Caki2 (cell line): ENCODE data around the gene FAM135A. TPM values are rescaled to one million over a fixed set of nuclear protein-coding genes. Genes with fewer than 3 reads are reported as not detected.
"Not testable (repeated sequence)": the region's sequence is repeated elsewhere in the genome, so short reads cannot be mapped to it uniquely, and the experiment has no call there.

Experiments
- DNase-seq: peaks from one replicate; pipeline ENCODE4 v3.0.0-alpha.2; 2015; ENCODE audit warnings: low read depth
- in situ Hi-C: cut with HindIII; loops from 2 replicates; pipeline ENCODE4 v1.10.0; 2016; ENCODE audit warnings: low sequenced_read_pairs, low pct_unique_long_range_greater_than_20kb, mixed read lengths
- total RNA-seq: library from RNA; depleted of rRNA; stranded (reverse); fragments of >200 nt; shearing (Covaris generic); gene quantifications from 2 replicates; pipeline ENCODE4 v1.2.3, GENCODE V29; 2014; ENCODE audit warnings: low replicate concordance

The FAM135A gene
- total RNA-seq, 1 experiment from 2014 or later = 2.5 TPM

DNA sequence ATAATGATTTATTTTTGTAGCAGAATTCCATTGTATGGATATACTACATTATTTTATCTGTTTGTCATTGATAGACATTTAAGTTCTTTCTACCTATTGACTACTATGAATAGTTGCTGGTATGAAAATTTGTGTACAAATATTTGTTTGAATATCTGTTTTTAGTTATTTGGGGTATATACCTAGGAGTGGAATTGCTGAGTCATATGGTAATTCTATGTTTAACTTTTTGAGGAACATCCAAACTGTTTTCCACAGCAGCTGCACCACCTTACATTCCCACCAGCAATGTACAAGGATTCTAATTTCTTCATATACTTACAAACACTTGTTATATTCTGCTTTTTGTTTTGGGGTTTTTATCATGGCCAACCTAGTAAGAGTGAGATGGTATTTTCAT lies 97.3 kb downstream of the FAM135A start:
- no peak for DNase-seq
- in situ Hi-C loops = no loop called here

DNA sequence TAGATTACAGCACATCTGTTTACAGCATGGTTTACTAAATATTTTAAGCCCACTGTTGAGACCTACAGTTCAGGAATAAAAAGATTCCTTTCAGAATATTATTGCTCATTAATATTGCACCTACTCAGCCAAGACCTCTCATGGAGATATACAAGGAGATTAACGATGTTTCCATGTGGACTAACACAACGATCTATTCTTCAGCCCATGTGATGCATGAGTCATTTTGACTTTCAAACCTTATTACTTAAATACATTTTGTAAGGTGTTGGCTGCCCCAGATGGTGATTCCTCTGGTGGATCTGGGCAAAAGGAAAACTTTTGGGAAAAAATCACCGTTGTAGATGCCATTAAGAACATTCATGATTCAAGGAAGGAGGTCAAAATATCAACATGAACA lies 105.4 kb downstream of the FAM135A start:
- in situ Hi-C loops = no loop called here
- DNase-seq = no peak

DNA sequence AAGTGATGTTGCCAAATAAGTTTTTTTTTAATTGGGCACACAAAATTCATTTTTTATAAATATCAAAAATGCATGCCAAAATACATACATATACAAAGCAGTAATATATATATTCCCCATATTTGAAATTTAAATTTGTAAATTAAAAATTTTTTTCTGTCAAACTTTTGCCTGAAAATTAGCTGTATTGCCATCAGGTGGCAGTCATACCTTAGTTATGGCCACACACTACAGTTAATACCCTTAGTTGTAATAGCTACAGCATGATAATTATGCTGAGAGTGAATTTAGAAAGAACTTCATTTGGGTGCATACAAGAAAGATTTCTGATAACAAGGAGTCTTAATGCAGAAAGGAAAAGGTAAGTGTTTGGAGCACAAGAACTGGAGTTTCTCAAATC lies 107.3 kb downstream of the FAM135A start:
- DNase-seq = no peak
- in situ Hi-C loops = no loop called here

DNA sequence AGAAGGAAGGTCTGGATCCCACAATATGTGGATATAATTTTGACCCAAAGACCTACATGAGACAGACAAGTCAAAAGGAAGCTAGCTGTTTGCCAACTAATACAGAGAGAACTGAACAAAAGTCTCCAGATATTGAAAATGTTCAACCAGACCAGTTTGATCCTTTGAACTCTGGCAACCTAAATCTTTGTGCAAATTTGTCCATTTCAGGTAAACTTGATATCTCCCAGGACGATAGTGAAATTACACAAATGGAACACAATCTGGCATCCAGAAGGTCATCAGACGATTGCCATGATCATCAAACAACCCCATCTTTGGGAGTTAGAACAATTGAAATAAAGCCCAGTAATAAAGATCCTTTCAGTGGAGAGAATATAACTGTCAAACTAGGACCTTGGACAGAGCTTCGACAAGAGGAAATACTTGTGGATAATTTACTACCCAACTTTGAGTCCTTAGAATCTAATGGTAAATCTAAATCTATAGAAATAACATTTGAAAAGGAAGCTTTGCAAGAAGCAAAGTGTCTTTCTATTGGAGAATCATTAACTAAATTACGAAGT lies 111.5 kb downstream of the FAM135A start:
- in situ Hi-C loops = no loop called here
- no peak for DNase-seq

DNA sequence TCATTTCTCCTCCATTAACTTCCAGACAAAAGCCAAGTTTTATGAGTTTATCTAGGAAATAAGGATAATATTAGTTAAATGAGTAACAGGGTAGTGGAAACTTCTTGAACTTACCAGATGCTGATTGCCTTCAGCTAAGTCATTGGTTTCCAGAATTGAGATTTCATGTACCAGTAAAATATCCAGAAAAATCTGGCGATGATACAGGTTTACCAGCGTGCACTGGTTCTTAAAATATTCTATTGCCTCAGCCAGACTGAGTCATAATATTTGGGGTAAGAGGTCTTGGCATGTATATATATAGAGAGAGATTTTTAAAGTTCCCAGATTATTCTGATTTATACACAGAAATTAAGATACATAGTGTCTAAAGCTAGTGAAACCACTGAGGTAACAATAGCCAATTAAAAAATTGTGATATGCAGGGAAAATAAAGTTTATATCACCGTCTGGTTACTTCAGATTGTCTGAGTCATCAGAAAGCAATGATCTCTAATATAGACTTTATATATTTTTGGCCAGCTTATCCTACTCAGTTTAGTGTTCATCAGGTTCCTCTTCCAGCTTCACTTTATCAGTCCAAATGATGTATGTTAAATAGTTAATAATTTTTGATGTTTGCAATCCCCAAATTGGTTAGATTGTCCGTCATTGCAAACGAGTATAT lies 113.9 kb downstream of the FAM135A start:
- DNase-seq = no peak

DNA sequence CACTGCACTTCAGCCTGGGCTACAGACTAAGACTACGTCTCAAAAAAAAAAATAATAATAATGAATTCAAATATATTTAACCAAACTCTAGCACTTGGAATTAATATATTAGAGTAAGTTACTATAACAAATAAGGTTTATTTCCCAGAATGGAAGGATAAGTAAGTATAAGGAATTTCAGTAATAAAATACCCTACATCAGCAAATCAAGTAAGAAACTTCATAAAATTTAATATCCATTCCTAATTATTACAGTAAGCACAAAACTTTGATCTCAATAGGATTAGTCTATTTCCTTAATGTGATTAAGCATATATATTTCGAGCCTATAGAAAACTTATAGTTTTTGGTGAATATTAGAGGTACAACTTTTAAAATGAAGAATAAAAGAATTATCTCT lies 116.7 kb downstream of the FAM135A start:
- in situ Hi-C loops = no loop called here
- no peak for DNase-seq

More for the DNA sequence above, 113.9 kb downstream of the FAM135A start:
- in situ Hi-C loops = no loop called here

DNA sequence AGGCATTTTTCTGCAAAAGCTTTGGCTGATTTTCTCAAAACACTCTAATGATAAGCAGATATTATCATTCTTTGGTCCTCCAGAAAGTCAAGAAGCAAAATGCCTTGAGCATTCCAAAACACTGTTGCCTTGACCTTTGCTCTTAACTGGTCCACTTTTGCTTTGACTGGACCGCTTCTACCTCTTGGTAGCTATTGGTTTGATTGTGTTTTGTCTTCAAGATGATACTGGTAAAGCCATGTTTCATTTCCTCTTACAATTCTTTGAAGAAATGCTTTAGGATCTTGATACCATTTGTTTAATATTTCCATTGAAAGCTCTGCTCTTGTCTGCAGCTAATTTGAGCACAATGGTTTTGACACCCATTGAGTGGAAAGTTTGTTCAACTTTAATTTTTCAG lies 117.8 kb downstream of the FAM135A start:
- DNase-seq = no peak

DNA sequence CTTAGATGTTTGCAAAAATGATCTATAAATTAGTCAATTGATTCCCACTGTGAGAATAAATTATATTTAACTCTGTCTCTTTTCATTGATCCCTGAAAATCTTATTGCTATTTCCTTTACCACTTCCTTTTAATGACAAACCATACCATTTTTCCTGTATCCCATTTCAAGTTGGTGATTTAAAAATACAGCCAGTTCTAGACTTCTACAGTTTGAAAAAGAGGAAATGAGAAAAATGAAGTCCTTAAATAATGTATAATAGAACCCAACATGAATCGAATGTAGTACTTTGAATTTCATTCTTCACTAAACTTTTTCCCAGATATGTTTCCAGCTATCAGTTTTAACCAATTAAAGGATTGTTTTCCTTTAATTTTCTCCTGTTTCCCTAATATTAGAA lies 124.0 kb downstream of the FAM135A start:
- in situ Hi-C loops = no loop called here
- no peak for DNase-seq

More for the DNA sequence above, 117.8 kb downstream of the FAM135A start:
- in situ Hi-C loops = no loop called here

DNA sequence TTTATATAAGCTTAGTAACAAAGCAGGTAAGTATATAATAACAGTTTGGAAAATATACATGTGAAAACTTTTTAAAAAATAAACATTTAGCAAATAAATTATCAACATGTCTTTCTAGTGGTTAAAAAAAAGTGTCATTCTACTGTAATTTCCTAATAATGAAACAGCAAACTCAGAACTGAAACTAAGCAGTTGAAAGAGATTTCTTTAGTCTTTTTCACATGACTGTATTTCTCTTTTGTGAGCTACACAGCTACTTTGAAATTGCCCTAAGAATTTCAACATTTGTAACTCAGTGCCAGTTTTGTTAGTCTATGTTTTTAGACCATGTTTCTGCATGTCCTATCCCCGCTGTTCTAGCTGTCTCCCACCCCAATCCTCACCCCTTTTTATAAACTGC lies 125.1 kb downstream of the FAM135A start:
- in situ Hi-C loops = no loop called here
- no peak for DNase-seq

DNA sequence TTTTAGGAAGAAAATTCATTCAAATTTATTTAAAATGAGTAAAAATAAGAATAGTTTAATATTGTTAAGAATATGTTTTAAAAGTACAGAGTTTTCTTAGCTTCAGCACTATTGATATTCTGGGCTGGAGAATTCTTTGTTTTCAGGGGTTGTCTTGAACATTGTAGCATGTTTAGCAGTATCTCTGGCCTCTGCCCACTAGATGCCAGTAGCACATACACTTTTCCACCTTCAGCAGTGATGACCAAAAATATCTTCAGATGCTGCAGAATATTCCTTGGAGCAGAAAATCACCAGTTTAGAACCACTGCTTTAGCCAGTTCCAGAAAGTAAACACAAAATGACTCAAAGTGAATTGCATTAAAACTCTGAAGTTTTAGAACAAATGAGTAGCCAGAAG lies 134.0 kb downstream of the FAM135A start:
- no peak for DNase-seq
- in situ Hi-C loops = no loop called here

DNA sequence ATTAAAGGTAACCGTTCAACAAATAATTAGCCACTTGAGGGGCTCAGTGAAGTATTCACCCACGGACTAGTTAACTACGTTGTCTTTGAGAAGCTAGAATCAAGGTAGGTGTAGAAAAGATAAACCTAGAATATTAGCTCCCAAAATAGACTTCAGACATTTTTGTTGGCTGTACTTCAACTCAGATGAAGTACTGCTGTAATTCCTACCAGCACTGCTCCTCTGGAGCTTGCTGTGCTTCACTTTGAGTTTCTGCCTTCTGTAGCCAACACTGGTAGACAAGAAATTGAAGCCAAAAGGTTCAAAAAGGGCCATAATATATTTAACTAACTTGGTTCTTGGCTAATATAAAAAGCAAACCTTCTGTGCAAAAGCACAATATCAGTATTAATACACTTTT lies 134.6 kb downstream of the FAM135A start:
- in situ Hi-C loops = no loop called here
- DNase-seq = no peak

DNA sequence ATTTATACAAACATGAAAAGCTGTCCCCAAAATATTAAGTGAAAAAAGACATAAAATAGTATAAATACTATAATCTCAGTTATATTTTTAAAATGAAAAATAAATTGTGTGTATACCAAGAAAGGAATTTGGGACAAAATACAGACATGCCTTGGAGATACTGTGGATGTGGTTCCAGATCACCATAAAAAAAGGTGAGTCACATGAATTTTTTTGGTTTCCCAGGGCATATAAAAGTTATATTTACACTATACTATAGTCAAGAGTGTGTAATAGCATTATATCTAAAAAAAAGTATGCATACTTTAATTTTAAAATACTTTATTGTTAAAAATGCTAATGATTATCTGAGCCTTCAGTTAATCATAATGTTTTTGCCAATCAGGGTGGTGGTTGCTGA lies 136.0 kb downstream of the FAM135A start:
- in situ Hi-C loops = no loop called here
- DNase-seq = no peak

DNA sequence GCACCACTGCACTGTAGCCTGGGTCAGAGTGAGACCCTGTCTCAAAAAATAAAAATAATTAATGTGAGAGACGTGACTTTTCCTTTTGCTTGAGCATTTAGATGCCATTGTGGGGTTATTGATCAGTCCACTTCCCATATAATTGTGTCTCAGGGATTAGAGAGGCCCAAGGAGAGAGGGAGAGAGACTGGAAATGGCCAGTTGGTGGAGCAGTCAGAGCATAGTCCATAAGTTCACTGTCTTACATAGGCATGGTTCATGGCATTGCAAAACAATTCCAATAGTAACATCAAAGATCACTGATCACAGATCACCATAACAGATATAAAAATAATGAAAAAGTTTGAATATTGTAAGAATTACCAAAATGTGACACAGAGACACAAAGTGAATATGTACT lies 138.3 kb downstream of the FAM135A start:
- DNase-seq = no peak

DNA sequence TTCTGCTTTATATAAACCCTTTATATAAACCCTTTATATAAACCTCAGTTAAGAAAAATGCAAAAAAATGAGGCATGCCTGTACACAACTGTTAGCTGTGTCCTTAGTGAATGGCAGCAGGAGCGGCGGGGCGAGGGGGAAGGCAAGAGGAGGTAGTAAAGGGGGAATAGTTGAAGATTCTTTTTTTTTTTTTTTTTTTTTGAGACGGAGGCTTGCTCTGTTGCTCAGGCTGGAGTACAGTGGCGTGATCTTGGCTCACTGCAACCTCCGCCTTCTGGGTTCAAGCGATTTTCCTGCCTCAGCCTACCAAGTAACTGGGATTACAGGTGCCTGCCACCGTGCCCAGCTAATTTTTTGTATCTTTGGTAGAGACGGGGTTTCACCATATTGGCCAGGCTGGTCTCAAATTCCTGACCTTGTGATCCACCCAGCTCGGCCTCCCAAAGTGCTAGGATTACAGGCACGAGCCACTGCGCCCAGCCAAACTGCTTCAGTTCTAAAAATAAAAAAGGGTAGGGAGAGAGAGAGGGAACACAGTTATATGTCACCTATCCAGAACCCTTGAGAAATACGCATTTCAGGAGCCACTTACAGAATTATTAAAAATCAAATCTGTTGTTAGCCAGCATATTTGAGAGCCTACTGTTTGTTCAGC lies 139.1 kb downstream of the FAM135A start:
- in situ Hi-C loops = not testable (repeated sequence)

More for the DNA sequence above, 138.3 kb downstream of the FAM135A start:
- in situ Hi-C loops = no loop called here

DNA sequence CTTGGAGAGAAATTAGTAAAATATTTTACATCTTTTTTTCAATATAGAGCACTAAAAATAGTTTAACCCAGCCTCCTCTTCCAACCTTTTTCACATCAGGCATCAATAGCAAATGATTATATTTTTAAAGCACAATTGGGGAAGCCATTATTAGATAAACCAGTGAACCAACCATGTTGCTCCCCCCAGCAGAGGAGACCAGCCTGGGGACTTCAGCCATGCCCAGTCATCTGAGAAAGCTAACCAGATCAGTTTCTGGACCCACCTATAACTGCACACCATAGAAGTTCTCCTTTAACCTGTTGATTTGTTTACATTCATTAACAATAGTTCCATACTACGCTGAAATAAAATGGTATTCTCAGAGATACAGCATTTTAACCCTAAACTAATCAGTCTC lies 139.7 kb downstream of the FAM135A start:
- DNase-seq = no peak
- in situ Hi-C loops = no loop called here

More for the DNA sequence above, 139.1 kb downstream of the FAM135A start:
- DNase-seq = not testable (repeated sequence)

DNA sequence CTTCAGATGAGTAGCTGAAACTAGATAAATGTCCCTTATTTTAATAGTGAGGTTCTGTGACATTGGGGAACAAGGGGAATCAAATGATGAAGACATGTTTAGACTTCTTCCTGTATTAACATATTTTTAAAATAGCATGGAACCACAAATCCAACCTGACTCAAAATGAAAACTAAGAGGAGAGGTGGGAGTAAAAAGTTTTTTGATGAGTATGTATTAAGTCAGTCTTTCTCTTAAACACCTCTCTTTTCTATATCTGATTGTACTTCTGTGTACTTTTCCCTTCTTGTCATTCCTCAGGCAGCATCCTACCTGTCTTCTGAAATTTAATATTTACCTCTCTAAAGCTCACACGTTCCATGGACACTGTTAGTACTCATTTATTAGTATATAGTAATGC lies 144.7 kb downstream of the FAM135A start:
- no peak for DNase-seq
- in situ Hi-C loops = no loop called here

DNA sequence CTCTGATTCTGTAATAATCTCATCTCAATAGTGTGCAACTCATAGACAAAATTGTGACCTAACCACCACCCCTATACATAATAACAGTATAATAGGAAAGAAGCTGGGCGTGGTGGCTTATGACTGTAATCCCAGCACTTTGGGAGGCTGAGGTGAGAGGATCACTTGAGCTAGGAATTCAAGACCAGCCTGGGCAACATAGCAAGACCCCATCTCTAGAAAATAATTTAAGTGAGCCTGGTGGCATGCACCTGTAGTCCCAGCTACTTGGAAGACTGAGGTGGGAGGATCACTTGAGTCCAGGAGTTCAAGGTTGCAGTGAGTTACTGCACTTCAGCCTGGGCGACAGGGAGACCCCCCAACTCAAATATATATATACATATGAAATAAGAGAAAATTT lies 149.1 kb downstream of the FAM135A start:
- in situ Hi-C loops, DNase-seq: not testable (repeated sequence)

DNA sequence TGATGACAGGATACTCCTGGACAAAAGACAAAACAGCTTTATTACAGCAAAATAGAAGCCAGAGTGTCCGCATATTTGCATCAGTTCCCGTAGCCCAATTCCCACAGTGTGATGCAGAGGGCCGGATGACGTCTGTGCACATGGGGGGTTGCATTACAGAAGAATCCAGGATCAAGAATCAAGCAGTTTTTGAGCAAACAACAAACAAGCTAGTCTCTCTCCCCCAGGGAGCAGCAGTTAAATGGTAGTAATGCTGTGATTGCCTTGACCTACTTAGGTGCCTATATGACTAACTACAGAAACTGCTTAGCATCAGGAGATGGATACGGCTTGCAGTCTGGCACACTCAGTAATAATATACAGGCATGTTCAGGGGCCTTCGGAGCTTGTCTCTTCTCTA lies 150.2 kb downstream of the FAM135A start:
- in situ Hi-C loops = no loop called here
- no peak for DNase-seq

DNA sequence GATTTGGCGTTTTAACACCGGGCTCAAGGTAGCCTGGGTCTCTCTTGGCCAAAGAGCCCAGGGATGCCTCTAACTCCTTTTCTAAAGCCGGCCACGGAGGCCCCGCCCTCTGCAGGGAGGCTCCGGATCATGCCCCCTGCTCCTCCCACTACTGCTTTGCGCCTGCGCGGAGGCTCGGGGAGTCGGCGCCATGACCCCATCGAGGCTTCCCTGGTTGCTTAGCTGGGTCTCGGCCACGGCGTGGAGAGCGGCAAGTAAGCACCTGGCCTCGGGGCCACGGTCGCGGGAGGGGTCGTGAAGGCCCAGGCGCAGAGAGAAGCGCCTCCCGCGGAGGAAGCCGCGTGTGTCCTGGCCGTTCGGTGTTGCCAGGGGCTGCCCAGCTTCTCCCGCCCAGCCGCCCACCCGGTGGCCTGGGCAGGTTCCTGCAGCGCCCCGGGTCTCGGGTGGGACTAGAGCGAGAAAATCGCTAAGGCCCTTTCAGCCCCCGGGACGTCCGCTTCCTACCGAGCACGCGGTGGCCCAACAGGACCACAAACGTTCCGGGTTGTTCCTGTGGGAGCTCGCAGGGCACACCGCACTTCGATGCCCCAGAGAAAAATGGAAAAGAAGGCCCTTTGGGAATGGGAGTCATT lies 153.6 kb downstream of the FAM135A start, which contains the start of gene SDHAF4:
TSS of gene SDHAF4 (plus strand) at position 180 of the 632 bp plus-strand sequence. CDS start at position 191, 11 bp downstream.
- DNase-seq = peak; percentile 83
- in situ Hi-C loops = no loop called here
